Stimulated activated naive CD8-positive, alpha-beta T cell treated with anti-CD3 and anti-CD28 coated beads, Interleukin-15, amount 100 ng/mL, for 72 hours (primary cell): ENCODE measurements around the gene SUGCT.
"Not testable (repeated sequence)": the region's sequence is repeated elsewhere in the genome, so short reads cannot be mapped to it uniquely, and the experiment has no call there.

ENCODE experiments used
- ATAC-seq: fragments of 150-1000 bp; cut with Tn5 transposase; 2 replicates; pipeline ENCODE4 v1.10.0; 2021; ENCODE audit warnings: mild to moderate bottlenecking, moderate library complexity
- DNase-seq, 2 donors: peaks; one replicate each; pipeline ENCODE4 v3.0.0; 2021 to 2022
- H3K27ac Mint-ChIP-seq, 2 donors: one replicate each; pipeline ENCODE4 v1.8.0; 2022; ENCODE audit warnings: mild to moderate bottlenecking in 2 of 2, mixed read lengths in 2 of 2, moderate library complexity in 2 of 2
- H3K27me3 Mint-ChIP-seq: one replicate; pipeline ENCODE4 v1.8.0; 2022; ENCODE audit warnings: mixed read lengths
- H3K4me1 Mint-ChIP-seq: one replicate; pipeline ENCODE4 v1.8.0; 2022; ENCODE audit warnings: mild to moderate bottlenecking, mixed read lengths
- H3K4me3 Mint-ChIP-seq, 2 donors: one replicate each; pipeline ENCODE4 v1.8.0; 2022; ENCODE audit warnings: mild to moderate bottlenecking in 2 of 2, mixed read lengths in 2 of 2, moderate library complexity in 1 of 2
- H3K9me3 Mint-ChIP-seq, 2 donors: one replicate each; pipeline ENCODE4 v1.8.0; 2022; ENCODE audit warnings: mixed read lengths in 2 of 2

Gene SUGCT

DNA sequence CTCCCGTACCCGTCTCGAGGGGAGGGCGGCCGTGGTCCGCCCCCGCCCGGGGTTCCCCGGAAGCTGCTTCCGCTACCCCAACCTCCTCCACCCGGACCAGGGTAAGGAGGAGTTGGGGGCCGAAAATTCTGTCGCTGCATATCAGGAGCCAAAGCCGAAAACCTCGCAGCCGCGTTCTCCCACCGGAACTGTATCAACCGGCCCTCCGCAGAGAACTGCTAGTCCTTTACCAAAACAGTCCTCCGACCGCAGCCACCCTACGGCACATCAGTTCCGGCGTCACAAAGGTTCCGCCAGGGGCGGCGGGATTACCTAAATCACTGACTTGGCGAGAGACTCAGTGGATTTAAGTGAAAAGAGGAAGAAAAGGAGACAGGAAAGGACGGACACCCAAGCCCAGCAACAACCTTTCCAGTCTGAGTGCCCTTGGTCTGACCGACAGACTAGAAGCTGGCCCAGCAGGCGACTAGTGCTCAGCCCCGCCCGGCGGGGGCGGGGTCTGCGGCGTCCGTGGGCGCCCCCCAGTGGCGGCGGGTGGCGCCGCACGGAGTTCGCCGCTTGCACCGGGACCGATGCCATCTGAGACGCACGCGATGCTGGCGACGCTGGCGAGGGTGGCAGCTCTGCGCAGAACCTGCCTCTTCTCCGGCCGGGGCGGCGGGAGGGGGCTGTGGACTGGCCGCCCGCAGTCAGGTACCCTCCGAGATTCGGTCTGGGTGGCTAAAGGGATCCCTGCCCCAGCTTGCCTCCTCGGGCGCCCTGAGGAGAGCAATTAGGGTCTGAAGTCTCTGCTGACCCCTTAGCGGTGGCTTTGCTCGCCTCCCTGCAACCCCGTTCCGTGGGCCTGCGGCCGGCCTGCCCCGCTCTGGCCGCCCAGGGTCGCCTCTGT, at the start of gene SUGCT, which contains the start of gene MPLKIP:
Gene SUGCT, plus strand, starts transcription at position 578 of the 889 bp plus-strand sequence.
Gene MPLKIP, minus strand, starts transcription at position 195 of the 889 bp plus-strand sequence. Its CDS starts 55 bp downstream, at position 140.
- Mint-ChIP-seq H3K4me3 (peak within 1 kb of the TSS; percentile 89 to 92), H3K27me3 (no peaks in the 10 kb centered on the region), H3K27ac (peak within 1 kb of the TSS; percentile 97), H3K4me1 (peaks cover 31% of the 10 kb centered on the region), H3K9me3 (no peaks in the 10 kb centered on the region)
- ATAC-seq (peak; percentile 93), DNase-seq (peak; percentile 90)

GRCh38 chr7:40092182-40092581, 42.6 kb upstream of the SUGCT start:
- Mint-ChIP-seq H3K4me3 (no peak overlapping the region), H3K27me3 (no peaks in the 10 kb centered on the region), H3K4me1 (no peaks in the 10 kb centered on the region), H3K9me3 (no peaks in the 10 kb centered on the region), H3K27ac (no peak overlapping the region)
- DNase-seq, result no peak
- no peak for ATAC-seq

- ATAC-seq (no peak), DNase-seq (no peak)
- no peaks in the 10 kb centered on the region for H3K27me3 Mint-ChIP-seq
- no peaks in the 10 kb centered on the region for H3K9me3 Mint-ChIP-seq
- no peak overlapping the region for H3K27ac Mint-ChIP-seq
- no peaks in the 10 kb centered on the region for H3K4me1 Mint-ChIP-seq
- H3K4me3 Mint-ChIP-seq, result no peak overlapping the region
Observed at GRCh38 chr7:40093631-40094350, 41.0 kb upstream of the SUGCT start.

- Mint-ChIP-seq H3K9me3 (no peaks in the 10 kb centered on the region), H3K27me3 (no peaks in the 10 kb centered on the region), H3K4me3 (no peak overlapping the region), H3K27ac (no peak overlapping the region), H3K4me1 (no peaks in the 10 kb centered on the region)
- no peak for DNase-seq
- no peak for ATAC-seq
Observed at GRCh38 chr7:40095230-40095629, 39.6 kb upstream of the SUGCT start.

- H3K27me3 Mint-ChIP-seq, result no peaks in the 10 kb centered on the region
- no peak for ATAC-seq
- H3K27ac Mint-ChIP-seq, result no peak overlapping the region
- H3K4me3 Mint-ChIP-seq, result no peak overlapping the region
- no peak for DNase-seq
- no peaks in the 10 kb centered on the region for H3K9me3 Mint-ChIP-seq
- H3K4me1 Mint-ChIP-seq, result no peaks in the 10 kb centered on the region
Observed at GRCh38 chr7:40095695-40096327, 39.0 kb upstream of the SUGCT start.

DNA sequence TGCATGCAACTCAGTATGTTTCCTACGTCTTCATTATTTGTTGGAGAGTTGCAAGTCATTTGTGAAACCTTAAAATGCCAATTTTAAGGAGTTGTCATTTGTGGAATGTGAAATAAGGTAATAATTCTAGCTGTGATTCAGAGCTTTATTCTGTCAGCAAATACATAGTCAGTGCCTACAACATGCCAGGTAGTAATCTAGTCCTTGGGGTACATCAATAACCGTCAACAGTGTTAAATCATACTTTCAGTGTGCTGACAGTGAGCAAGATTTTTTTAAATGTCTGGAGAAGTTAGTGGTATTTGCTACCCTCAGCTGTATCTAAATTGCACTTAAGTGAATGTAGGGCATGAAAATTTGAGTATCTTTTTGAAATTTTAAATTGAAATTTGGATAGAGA, 37.1 kb upstream of the SUGCT start:
- Mint-ChIP-seq H3K9me3 (no peaks in the 10 kb centered on the region), H3K27ac (peak overlapping the region in 1 of 2 donors; percentile 52), H3K4me1 (no peaks in the 10 kb centered on the region), H3K4me3 (no peak overlapping the region), H3K27me3 (no peaks in the 10 kb centered on the region)
- ATAC-seq, result no peak
- no peak for DNase-seq

DNA sequence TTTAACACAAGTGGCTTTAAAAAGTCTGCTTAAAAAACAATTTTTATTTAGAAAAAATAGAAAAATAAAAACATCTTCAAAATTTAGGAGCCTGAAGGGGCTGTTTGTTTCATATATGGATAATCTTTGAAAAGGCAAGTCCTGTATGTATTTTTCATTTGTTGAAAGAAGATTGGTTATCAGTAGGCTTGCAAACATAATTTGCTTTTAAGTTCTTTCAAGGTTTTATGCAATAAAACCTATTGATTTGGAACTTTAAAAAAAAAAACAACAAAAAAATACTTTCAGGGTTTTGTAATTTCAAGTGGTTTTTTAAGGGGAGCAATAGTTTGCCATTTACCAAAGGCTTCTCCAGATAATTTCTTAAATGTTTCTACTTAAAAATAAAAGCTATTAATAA, 36.0 kb upstream of the SUGCT start:
- ATAC-seq (no peak), DNase-seq (no peak)
- no peaks in the 10 kb centered on the region for H3K4me1 Mint-ChIP-seq
- H3K9me3 Mint-ChIP-seq, result no peaks in the 10 kb centered on the region
- no peaks in the 10 kb centered on the region for H3K27me3 Mint-ChIP-seq
- H3K27ac Mint-ChIP-seq, result no peak overlapping the region
- H3K4me3 Mint-ChIP-seq, result no peak overlapping the region

DNA sequence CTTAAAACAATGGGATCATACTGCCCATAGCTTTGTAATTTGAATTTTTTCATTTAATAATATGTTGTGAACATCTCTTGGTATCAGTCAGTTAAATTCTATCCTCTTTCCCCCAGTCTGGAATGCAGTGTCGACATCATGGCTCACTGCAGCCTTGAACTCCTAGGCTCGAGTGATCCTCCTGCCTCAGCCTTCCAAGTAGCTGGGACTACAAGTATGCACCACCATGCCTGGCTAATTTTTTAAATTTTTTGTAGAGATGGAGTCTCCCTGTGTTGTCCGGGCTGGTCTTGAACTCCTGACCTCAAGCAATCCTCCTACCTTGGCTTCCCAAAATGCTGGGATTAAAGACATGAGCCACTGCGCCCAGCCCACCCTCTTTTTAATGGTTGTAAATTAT, 35.0 kb upstream of the SUGCT start:
- H3K27ac Mint-ChIP-seq, result no peak overlapping the region
- H3K27me3 Mint-ChIP-seq, result no peaks in the 10 kb centered on the region
- no peaks in the 10 kb centered on the region for H3K4me1 Mint-ChIP-seq
- no peaks in the 10 kb centered on the region for H3K9me3 Mint-ChIP-seq
- no peak for ATAC-seq
- DNase-seq, result no peak
- no peak overlapping the region for H3K4me3 Mint-ChIP-seq

- ATAC-seq, result no peak
- Mint-ChIP-seq H3K27me3 (no peaks in the 10 kb centered on the region), H3K27ac (no peak overlapping the region), H3K4me3 (no peak overlapping the region), H3K4me1 (no peaks in the 10 kb centered on the region), H3K9me3 (no peaks in the 10 kb centered on the region)
- DNase-seq, result no peak
Observed at GRCh38 chr7:40101201-40101600, 33.6 kb upstream of the SUGCT start.

GRCh38 chr7:40102897-40103296, 31.9 kb upstream of the SUGCT start:
- H3K9me3 Mint-ChIP-seq, result no peaks in the 10 kb centered on the region
- no peaks in the 10 kb centered on the region for H3K4me1 Mint-ChIP-seq
- H3K27ac Mint-ChIP-seq, result no peak overlapping the region
- ATAC-seq, result no peak
- H3K4me3 Mint-ChIP-seq, result no peak overlapping the region
- no peak for DNase-seq
- H3K27me3 Mint-ChIP-seq, result no peaks in the 10 kb centered on the region

GRCh38 chr7:40105879-40106473, 28.8 kb upstream of the SUGCT start:
- Mint-ChIP-seq H3K4me1 (no peaks in the 10 kb centered on the region), H3K27ac (no peak overlapping the region), H3K4me3 (no peak overlapping the region), H3K9me3 (no peaks in the 10 kb centered on the region), H3K27me3 (no peaks in the 10 kb centered on the region)
- no peak for ATAC-seq
- DNase-seq, result no peak

GRCh38 chr7:40115936-40116335, 18.9 kb upstream of the SUGCT start:
- no peaks in the 10 kb centered on the region for H3K4me1 Mint-ChIP-seq
- H3K27ac Mint-ChIP-seq, result no peak overlapping the region
- DNase-seq (no peak), ATAC-seq (no peak)
- H3K4me3 Mint-ChIP-seq, result no peak overlapping the region
- H3K27me3 Mint-ChIP-seq, result no peaks in the 10 kb centered on the region
- H3K9me3 Mint-ChIP-seq, result no peaks in the 10 kb centered on the region

- not testable (repeated sequence) for H3K9me3 Mint-ChIP-seq, DNase-seq, H3K4me1 Mint-ChIP-seq, ATAC-seq, H3K27me3 Mint-ChIP-seq, H3K4me3 Mint-ChIP-seq
- H3K27ac Mint-ChIP-seq, result peak overlapping the region in 1 of 2 donors; percentile 54
Observed at GRCh38 chr7:40117199-40117598, 17.6 kb upstream of the SUGCT start.

DNA sequence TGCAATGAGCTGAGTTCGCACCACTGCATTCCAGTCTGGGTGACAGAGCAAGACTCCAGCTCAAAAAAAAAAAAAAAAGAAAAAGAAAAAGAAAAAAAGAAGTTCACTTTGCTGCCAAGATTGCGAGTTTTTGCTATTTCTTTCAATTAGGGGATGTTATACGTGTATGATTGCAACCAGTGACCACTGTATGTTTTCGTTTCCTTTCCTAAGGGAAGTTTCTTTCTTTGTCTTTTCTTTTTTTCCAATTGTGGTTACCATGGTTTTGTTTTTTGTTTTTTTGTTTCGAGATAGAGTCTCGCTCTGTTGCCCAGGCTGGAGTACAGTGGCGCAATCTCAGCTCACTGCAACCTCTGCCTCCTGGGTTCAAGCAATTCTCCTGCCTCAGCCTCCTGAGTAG, 16.6 kb upstream of the SUGCT start:
- ATAC-seq, H3K4me3 Mint-ChIP-seq, DNase-seq, H3K9me3 Mint-ChIP-seq, H3K4me1 Mint-ChIP-seq, H3K27ac Mint-ChIP-seq, H3K27me3 Mint-ChIP-seq: not testable (repeated sequence)

DNA sequence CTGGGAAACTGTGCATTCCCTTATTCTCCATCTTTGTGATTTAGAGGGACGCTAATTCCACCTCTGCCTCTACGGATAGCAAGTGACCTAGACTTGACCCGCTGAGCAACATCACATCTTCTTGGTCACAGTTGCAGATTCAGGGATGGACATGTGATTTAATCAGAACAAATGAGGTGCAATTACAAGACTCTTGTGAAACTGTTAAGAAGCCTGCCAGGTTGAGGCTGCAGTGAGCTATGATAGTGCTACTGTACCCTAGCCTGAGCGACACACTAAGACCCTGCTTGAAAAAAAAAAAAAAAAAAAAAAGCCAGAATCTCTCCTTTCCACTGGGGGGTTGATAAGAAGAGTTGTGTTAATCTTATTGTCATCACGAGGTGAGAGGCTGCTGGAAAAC, 14.8 kb upstream of the SUGCT start:
- H3K9me3 Mint-ChIP-seq, result no peaks in the 10 kb centered on the region
- H3K4me3 Mint-ChIP-seq, result no peak overlapping the region
- ATAC-seq (no peak), DNase-seq (no peak)
- H3K4me1 Mint-ChIP-seq, result no peaks in the 10 kb centered on the region
- peak overlapping the region in 1 of 2 donors; percentile 27 for H3K27ac Mint-ChIP-seq
- H3K27me3 Mint-ChIP-seq, result no peaks in the 10 kb centered on the region
